Kidney tubule cell (primary cell): ENCODE data around the gene LSM14A.
"Not testable (repeated sequence)": the region's sequence is repeated elsewhere in the genome, so short reads cannot be mapped to it uniquely, and the experiment has no call there.

Experiments
- DNase-seq: peaks from one replicate; pipeline ENCODE4 v3.0.0-alpha.2; 2018; ENCODE audit warnings: low spot score

LSM14A gene

DNA sequence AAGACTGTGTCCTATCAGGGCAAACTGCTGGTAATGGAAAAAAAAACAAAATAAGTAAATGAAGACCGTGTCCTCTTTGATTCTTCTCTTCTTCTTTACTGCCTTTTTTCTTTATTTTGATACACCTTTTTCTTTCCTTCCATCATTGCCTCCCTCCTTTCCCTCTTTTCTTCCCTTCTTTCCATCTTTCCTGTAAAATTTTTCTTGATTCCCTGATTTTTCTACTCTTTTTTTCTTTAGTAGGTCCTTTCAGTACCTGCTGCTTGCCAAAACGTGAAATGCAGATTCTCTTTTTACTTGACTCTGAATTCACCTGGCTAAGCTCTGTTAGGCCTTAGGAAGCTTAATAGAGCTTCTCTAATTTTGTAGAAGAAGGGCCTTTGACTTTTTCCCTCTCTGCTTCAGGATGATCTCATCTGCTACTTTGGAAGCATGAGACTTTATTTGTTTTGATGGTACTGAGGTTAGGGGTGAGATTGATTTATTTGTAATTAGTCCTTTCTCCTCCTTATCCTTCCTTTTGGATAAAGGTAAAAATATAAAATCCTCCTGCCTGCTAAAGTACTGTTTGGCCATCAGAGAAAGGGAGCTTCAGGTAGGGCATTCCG, 19.2 kb downstream of the LSM14A start:
- DNase-seq, result no peak

DNA sequence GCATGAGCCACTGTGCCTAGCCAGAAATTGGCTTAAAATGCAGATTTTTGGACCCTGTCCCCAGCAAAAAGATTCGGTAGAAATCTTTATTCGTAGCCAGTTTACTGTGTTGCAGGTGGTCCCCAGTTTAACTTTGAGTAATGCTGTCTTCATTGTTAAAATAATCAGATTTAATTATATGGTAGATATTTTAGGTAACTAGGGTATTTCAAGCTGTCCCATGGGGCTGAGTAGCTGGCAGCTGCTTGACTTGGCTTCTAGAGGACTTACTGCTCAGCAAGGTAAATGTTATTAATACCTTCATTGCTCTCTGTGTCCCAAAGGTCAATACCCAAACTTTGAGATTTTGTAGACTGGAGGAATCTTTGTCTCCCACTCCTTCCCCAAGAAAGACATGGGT, 21.1 kb downstream of the LSM14A start:
- DNase-seq, result no peak

DNA sequence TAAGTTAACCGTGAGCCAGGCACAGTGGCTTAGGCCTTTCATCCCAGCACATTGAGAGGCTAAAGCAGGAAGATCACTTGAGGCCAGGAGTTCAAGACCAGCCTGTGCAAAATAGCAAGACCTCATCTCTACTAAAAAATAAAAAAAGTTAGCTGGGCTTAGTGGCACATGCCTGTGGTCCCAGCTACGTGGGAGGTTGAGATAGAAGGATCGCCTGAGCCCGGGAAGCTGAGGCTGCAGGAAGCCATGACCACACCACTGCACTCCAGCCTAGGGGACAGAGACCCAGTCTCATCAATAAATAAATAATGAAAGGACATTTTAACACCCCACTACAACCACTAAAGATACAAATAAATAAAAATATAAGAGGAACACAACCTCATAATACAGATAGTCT, 21.6 kb downstream of the LSM14A start:
- no peak for DNase-seq

DNA sequence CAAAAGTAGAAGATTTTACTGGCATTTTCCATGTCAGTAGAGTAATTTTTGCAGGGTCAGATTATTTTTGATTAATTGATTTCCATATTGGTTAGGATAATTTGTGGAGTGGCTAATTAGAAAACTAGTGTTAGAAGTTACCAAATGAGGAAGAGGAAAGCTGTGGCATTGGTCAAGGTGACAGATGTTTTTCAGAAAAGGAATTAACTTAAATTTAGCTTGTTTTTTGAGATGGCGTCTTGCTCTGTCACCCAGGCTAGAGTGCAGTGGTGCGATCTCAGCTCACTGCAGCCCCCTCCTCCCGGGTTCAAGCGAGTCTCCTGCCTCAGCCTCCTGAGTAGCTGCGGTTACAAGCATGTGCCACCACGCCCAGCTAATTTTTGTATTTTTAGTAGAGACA, 28.8 kb downstream of the LSM14A start:
- DNase-seq, result no peak

DNA sequence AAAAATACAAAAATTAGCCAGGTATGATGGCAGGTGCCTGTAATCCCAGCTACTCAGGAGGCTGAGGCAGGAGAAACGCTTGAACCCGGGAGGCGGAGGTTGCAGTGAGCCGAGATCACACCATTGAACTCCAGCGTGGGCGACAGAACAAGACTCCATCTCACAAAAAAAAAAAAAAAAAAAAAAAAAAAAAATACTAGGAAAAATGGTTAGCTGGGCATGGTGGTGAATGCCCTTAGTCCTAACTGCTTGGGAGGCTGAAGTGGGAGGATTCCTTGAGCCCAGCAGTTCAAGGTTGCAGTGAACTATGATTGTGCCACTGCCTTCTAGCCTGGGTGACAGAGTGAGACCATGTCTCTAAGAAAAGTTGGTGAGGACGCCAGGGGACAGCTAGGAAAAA, 33.0 kb downstream of the LSM14A start:
- not testable (repeated sequence) for DNase-seq

DNA sequence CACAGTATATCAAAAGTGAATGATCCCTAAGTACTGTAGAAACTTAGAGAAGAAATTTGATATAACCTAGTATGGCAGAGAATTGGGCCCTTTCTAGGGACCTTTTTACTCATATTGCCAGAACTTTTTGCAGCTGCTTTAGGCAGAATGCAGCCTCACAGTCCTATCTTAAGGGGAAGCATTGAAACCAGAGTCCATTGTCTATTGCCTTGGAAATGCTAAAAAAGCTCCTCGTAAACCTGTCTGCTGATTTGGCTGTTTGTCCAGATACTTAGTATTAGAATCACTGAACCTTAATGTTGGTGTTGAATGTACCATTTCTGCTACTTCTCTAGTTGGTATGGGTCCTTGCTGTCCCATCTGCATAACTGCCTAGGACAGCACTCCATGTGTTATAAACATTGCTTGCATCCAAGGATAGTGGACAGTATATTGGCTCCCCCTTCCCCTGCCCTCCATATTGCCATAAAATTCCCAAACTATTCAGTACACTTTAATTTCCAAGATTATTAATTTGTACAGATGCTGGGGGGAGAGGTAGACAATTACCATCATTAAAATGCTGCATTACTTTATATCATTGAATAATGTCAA, 36.1 kb downstream of the LSM14A start:
- DNase-seq, result no peak

DNA sequence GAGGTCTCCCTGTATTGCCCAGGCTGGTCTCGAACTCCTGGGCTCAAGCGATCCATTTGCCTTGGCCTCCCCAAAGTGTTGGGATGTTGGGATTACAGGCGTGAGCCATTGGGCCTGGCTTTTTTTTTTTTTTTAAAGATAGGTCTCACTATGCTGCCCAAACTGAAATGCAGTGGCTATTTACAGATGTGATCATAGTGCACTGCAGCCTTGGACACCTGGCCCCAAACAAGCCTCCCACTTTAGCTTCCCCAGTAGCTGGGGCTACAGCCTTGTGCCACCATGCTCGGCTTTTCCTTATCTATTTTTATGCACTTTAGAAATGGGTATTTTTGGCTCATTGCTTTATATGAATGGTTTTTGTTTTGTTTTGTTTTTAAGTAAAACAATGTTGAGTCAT, 37.4 kb downstream of the LSM14A start:
- DNase-seq, result no peak

DNA sequence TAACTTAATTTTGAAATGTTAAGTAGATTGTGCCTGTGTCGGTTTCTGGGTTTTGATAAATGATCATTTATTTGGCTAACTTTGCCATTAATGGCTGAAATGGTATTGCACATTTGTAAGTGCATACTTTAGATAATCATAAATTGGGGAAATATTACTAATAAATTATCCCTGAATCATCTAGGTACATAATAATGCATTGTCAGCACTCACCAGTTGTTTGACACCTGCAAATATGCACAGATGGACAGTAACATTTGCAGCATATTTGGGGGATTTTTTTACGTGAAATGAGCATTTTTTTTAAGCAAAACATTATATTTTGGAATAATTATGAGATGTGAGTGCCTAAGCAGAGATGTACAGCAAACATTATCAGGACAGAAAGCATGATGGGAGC, 41.0 kb downstream of the LSM14A start:
- no peak for DNase-seq

DNA sequence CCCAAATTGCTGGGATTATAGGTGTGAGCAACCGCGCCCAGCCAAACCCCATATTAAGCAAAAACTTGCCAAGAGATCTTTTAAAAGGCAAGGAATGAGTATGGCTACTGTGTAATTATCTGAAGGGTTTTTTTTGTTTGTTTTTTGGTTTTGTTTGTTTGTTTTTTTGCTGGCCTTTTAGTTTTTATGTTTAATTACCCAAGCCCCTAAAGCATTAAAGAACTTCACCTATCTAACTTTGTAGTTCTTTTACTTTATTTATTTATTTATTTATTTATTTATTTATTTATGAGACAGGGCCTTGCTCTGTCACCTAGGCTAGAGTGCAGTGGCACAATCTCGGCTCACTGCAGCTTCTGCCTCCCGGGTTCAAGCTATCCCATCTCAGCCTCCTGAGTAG, 41.7 kb downstream of the LSM14A start:
- no peak for DNase-seq

DNA sequence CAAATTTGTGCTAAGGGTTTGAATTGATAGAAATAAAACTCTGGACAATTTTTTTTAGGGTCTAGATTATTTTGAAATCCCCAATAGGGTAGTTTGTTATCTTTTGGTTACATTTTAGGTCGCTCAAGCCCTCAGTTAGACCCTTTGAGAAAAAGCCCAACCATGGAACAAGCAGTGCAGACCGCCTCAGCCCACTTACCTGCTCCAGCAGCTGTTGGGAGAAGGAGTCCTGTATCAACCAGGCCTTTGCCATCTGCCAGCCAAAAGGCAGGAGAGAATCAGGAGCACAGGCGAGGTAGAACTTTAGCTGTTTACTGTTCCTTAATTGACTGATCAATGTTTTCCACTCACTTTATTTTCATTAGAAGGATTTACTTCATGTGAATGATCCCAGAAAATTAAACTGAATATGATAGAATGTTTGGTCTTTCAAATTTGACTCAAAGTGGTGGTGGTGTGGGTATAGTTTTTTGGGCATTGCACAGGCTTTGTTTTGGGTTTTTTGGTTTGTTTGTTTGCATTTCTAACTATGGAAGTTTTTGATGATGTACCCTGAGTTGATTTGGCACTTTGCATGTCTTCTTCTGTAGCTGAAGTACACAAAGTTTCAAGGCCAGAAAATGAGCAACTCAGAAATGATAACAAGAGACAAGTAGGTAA, 42.8 kb downstream of the LSM14A start:
- DNase-seq, result no peak

DNA sequence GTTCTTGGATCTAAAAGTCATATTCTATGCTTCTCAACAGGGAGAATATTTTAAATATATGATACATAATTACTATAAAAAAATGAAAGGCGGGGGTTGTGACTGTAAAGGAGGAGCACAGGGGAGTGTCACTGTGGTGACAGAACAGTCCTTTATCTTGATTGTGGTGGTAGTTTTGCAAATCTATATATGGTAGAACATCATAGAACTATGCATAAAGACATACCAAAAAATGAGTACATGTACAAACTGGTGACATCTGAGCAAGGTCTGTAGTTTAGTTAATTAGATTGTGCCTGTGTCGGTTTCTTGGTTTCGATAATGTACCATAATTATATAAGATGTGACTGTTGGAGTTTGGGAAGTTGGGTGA, 43.3 kb downstream of the LSM14A start:
- no peak for DNase-seq

DNA sequence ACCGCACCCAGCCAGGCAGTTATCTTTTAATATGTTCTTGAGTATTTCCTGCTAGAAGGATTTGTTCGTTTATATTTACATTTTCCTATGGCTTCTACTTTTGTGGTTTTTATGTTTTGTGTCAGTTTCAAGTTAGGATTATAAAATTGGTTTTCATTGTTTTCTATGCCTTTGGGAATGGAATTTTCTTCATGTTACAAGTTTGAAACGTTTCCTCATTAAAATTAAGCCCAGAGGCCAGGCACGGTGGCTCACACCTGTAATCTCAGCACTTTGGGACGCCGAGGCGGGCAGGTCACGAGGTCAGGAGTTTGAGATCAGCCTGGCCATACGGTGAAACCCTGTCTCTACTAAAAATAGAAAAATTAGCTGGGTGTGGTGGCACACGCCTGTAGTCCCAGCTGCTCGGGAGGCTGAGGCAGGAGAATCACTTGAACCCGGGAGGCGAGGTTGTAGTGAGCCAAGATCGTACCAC, 44.5 kb downstream of the LSM14A start:
- DNase-seq, result not testable (repeated sequence)

DNA sequence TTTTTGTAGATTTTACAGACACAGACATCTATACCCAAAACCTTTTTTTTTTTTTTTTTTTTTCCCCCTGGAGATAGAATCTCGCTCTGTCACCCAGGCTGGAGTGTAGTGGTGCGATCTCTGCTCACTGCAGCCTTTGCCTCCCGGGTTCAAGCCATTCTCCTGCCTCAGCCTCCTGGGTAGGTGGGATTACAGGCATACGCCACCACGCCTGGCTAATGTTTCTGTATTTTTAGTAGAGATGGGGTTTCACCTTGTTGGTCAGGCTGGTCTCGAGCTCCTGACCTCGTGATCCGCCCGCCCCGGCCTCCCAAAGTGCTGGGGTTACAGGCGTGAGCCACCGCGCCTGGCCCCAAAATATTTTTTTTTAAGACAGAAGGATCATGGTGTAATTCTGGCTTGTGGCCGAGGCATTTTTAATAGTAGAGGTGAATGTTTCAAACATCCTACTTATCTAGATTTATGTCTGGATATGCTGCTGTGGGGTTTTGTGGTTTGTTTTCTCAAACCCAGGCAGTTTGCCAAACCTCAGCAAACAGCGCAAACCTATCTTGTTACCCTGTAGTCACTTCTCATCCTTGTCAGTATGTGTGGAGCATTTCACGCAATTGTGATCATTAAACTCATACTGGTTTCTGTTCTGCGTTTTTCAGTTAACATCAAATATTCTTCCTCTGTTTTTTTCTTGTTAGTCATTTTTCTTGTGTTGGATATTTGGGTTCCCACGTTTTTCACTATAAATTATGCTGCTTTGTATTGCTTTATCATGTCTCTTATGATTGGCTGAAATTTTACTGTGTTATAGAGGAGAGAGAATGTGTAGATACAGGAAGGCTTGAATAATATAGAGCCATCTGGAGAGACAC, 45.9 kb downstream of the LSM14A start:
- DNase-seq, result peak; percentile 85

DNA sequence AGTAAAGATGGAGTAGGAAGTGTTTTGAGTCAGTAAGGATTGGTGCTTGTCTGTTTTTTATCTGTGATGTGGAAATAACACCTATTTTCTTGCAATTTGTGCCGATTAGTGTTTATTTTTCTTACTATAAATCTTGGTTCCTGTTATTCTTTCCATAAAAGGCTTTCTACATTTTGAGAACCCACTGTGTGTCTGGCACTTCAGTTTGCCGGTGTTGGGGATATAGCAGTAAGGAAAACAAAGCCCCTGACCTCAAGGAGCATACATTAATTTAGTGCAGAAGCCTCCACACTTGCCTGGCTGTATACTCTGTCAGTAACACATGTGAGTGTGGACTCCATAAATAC, 46.5 kb downstream of the LSM14A start:
- DNase-seq, result no peak

DNA sequence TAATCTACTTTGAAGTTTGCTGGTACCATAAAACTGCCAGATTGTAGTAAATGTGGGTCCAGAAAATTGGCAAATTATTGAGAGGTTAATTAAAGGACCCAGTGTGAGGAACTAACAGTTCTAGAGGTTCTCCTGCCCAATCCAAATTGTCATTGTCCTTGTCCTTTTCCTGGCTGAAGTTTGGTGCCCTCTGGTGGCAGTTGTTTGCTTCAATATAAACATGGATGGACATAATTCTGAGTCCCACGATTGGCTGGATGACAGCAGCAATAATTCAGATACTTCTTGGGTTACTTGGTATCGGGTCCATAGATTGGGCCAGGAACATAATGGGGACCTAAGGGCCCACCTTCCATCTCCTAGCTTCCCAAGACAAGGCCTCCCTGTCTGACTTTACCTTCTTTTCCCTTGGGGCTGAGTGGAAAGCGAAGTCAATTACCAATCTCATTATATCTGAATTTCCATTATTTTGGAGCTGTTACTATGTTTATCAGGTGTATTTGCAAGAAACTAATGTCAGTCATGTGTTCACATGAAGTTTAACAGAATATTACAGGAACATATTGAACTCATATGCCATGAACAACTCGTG, 48.3 kb downstream of the LSM14A start:
- DNase-seq, result peak; percentile 63

DNA sequence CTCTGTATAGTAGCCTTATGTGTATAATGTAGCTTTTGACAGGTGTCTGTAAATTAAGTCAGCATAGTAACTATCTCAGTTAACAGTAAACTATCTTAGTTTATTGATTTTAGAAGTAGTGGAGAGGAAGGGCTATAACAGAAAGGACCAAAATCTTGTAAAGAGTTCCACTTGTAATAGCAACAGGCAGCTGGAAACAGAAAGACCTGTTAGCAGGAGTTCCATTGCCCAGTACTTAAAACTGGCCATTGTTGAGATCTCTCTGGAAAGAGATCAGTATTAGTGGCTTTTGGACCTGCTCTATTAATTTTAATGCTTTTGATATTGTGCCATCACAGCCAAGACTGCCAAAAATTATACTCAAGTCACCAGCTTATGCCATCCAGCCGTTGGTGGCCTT, 50.1 kb downstream of the LSM14A start:
- DNase-seq, result no peak

DNA sequence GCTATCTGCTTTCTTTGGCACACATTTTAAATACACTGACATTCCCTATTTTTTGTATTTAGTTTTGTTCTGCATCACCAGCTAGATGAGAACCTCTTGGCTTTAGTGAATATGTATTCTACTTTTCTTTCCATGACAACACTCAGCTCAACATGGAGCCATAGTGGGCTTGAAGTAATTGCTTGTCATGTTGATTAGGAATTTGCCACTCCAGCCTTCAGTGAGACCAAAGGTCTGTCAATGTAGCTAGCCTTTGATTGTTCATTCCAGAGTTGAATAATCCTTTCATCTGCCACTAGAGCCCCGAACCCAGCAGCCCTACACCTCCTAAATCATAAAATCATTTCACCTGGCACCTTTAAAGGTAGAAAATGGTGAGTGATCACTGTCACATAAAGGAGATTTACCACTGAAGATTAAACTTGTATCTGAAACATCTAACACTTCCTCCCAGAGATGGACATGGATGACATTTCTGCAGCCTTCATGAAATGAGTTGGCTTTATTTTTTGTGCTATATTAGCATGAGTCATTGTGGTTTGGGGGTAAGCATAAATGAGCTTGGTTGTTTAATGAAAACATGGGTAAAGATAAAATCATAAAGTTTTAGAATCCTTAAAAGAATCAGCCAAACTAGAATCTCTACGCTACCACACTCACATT, 52.8 kb downstream of the LSM14A start:
- peak; percentile 19 for DNase-seq

DNA sequence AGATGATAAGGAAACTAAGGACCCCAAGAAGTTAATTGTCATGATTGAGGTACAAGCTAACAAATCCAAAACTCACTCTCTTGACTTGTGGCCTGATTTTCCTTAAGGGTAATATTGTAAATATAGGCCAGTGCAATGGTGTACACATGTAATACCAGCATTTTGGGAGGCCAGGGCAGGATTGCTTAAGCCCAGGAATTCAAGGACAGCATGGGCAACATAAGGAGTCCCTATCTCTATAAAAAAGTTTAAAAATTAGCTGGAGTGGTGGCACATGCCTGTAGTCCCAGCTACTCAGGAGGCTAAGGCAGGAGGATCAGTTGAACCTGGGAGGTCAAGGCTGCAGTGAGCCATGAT, 53.3 kb downstream of the LSM14A start:
- no peak for DNase-seq

DNA sequence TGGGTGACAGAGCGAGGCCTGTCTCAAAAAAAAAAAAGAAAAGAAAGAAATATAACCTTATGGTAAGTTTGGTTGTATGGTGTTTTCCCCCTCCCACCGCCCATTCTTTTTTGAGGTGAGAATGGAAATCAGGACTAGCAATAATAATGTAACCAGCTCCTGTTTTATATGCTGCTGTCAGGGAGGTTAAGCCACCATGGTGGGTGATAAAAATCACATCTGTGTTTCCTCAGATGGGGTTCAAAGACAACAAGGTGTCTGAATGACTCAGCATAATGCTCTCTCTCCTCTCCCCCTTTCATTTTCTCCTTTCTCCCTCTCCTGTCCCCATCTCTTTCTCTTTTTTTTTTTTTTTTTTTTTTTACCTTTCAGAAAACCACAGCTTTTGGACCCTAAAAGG, 53.7 kb downstream of the LSM14A start:
- no peak for DNase-seq

DNA sequence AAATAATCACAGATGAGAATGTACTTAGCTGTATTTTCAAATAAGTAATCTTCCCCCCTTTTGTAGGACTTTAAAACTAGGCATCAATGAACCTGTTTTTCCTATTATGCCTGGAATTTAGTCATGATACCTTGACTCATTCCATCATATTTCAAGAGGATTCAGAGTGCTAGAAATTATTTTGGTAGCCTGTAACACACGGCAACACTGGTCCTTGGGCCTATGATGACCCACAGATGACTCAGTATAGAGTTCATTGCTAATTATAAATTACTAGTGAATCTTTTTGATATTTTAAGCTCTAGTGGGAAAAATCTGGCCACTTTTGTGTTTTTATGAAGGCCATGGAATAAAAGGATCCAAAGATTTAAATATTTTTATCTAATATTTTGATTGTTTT, 56.0 kb downstream of the LSM14A start:
- DNase-seq, result peak; percentile 62

DNA sequence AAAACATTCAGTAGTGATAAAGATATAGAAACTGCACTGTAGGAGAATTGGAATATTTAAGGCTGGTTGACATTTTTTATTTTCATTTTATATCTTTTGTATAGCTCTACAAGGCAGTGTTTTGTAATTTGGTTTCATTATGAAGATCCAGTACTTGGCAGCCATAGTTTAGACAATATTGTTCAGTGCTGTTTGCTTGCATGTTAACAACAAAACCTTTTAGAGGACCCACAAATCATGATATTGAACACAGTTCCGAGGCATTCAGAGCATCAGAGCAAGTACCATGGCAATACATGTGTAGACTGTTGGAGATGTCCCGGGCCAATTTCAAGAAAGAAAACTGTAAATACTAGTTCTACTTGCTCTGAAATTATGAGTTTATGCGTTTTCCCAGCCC, 56.5 kb downstream of the LSM14A start:
- no peak for DNase-seq

DNA sequence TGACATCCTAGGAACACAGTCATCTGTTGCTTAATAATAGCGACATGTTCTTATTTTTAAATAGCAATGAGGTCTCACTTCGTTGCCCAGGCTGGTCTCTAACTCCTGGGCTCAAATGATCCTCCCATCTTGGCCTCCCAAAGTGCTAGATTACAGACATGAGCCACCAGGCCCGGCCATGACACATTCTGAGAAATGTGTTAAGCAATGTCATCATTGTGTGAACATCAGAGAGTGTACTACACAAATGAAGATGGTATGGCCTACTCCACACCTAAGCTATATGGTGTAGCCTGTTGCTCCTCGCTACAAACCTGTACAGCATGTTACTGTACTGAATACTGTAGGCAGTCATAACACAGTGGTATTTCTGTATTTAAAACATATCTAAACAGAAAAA, 57.4 kb downstream of the LSM14A start:
- no peak for DNase-seq
